Mesodermal cell (in vitro differentiated cells): ENCODE measurements around the gene QPCT.

Experiments
- H3K27ac ChIP-seq: 2 replicates; pipeline ENCODE4 v1.7.0; 2013; ENCODE audit warnings: mild to moderate bottlenecking, low read depth, low read length, moderate library complexity; ENCODE audit not compliant: severe bottlenecking
- H3K36me3 ChIP-seq: 2 replicates; pipeline ENCODE4 v1.7.1; 2013; ENCODE audit warnings: mild to moderate bottlenecking, low read length, moderate library complexity; ENCODE audit not compliant: control insufficient read depth, insufficient read depth
- H3K4me1 ChIP-seq: one replicate; pipeline ENCODE4 v1.7.1; 2013; ENCODE audit warnings: mild to moderate bottlenecking, low read length; ENCODE audit not compliant: insufficient read depth, control insufficient read depth, poor library complexity, severe bottlenecking
- H3K4me3 ChIP-seq: 2 replicates; pipeline ENCODE4 v1.7.0; 2013; ENCODE audit warnings: low read length, control low read depth, mild to moderate bottlenecking; ENCODE audit not compliant: insufficient read depth, poor library complexity, severe bottlenecking; ENCODE audit errors: extremely low read depth
- H3K9me3 ChIP-seq: 2 replicates; pipeline ENCODE4 v1.7.1; 2013; ENCODE audit warnings: mild to moderate bottlenecking, low read length, moderate library complexity; ENCODE audit not compliant: control insufficient read depth
- WGBS, 2 experiments: methylation state at CpG; one replicate each; pipeline ENCODE4 v1.1.5; 2013; ENCODE audit warnings: missing lambda C conversion rate in 2 of 2; ENCODE audit not compliant: insufficient coverage in 2 of 2; 5-methylcytosine and 5-hydroxymethylcytosine counted together

Gene QPCT

DNA sequence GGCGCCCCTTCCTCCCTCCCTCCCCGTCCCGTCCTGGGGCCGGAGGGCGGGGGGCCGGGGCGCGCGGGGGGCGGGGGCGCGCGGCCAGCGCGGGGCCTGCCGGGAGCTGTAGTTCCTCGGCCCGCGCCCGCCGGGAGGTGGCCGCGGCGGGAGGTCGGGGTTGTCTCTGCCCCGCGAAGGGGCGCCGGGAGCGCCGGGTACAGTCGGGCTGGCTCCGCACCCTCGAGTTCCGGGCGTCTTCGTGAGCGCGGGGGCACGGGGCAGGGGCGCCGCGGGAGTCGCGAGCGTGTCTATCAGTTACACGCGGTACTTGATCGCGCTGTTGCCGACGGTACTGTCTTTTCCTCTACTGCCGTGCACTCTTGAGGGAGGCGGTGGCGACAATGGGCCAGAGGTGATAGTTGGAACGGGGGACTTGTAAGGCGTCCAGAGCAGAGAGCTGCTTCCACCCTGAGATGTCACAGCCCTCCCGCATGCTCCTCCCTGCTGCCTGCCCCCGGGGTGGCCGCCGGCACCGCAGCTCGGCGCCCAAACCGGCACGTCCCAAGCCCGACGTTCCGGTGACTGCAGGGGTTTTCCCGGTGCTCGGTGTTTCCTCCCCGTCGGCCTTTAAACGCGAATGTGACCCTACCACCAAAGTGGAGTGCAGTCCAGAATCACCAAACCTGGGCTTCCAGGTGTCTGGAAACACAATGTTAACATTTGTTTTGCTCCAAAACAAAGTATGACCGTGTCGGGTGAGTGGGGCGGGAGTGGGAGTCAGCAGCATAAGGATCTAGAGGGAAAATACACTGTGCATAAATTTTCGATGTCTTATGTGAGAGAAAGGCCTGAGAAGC lies 19.4 kb upstream of the QPCT start, which contains the start of gene PRKD3:
TSS of gene PRKD3 (minus strand) at position 48 of the 839 bp plus-strand sequence. CDS start 8,309 bp downstream, outside the sequence.
- WGBS, 2 experiments: 5 to 7% methylated on average over 49 to 56 of the region's 79 CpGs
- Histone ChIP-seq H3K4me3 (peak within 1 kb of the TSS; percentile 76), H3K27ac (peak within 1 kb of the TSS; percentile 84)

GRCh38 chr2:37325625-37326071 lies 18.8 kb upstream of the QPCT start:
- WGBS, 2 experiments: 92 to 93% methylated on average over 5 to 8 of the region's 12 CpGs
- Histone ChIP-seq H3K36me3 (no peaks in the 10 kb centered on the region), H3K27ac (no peak overlapping the region), H3K9me3 (no peaks in the 10 kb centered on the region), H3K4me1 (peaks cover 13% of the 10 kb centered on the region), H3K4me3 (peak overlapping the region; percentile 76)

More for the DNA sequence above, 19.4 kb upstream of the QPCT start, which contains the start of gene PRKD3:
- Histone ChIP-seq H3K4me1 (peaks cover 13% of the 10 kb centered on the region), H3K9me3 (no peaks in the 10 kb centered on the region), H3K36me3 (no peaks in the 10 kb centered on the region)

DNA sequence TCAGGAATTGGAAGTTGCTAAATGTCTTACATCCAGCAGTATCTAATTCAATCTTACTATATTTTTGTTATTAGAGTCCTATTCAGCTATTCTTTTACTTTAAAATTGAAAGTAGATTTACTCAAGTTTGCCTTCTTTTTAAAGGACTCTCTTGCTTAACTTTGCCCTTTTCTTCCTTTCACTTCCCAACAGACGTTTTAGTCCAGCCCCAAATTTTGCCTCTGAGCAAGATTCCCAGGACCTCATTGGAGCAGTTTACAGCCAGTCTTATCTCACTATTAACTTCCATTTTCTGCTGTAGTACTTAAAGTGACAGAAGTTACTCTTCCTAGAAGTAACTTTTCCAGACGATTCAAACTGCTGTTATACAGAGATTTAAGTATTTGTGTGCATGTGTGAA lies 18.1 kb upstream of the QPCT start:
- WGBS, 2 experiments: 17% methylated on average over 1 of the region's 2 CpGs; no CpG with 5 or more reads in 1 of the 2 experiments
- Histone ChIP-seq H3K9me3 (no peaks in the 10 kb centered on the region), H3K27ac (no peak overlapping the region), H3K4me1 (peaks cover 13% of the 10 kb centered on the region), H3K4me3 (no peak overlapping the region), H3K36me3 (no peaks in the 10 kb centered on the region)

- WGBS, 2 experiments: 95 to 97% methylated on average over 6 of the region's 8 CpGs
- Histone ChIP-seq H3K4me3 (no peak overlapping the region), H3K27ac (no peak overlapping the region)
These were observed 17.4 kb upstream of the QPCT start for GRCh38 chr2:37326866-37327634.

DNA sequence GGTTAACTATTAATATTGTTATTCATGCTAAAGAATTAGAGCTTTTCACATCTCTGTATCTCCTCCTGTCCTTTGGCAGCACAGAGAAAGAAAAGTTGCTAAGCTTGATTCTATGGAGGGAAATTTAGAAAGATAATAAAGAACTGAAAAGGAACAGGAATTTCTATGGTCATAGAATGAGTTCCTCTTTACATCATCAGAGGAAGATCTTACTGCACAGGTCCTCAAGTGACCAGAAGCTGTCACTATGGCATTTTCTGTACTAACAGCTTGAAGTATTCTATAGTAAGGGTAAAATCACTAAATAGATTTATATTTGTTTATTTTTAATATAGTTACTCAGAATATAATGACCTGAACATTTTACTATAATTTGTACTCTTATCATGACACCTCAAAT lies 13.7 kb upstream of the QPCT start:
- no peak overlapping the region for H3K4me3 ChIP-seq
- H3K9me3 ChIP-seq: no peaks in the 10 kb centered on the region
- H3K4me1 ChIP-seq: peaks cover 5% of the 10 kb centered on the region
- no peaks in the 10 kb centered on the region for H3K36me3 ChIP-seq
- H3K27ac ChIP-seq: no peak overlapping the region

More at GRCh38 chr2:37326866-37327634, 17.4 kb upstream of the QPCT start:
- H3K36me3 ChIP-seq: no peaks in the 10 kb centered on the region
- H3K9me3 ChIP-seq: no peaks in the 10 kb centered on the region
- H3K4me1 ChIP-seq: peaks cover 11% of the 10 kb centered on the region

- no peaks in the 10 kb centered on the region for H3K36me3 ChIP-seq
- no peaks in the 10 kb centered on the region for H3K4me1 ChIP-seq
- H3K4me3 ChIP-seq: no peak overlapping the region
- no CpG with 5 or more reads among the region's 3 CpGs for WGBS, 2 experiments
- H3K27ac ChIP-seq: no peak overlapping the region
- no peaks in the 10 kb centered on the region for H3K9me3 ChIP-seq
These were observed 11.9 kb upstream of the QPCT start for GRCh38 chr2:37332560-37332959.

DNA sequence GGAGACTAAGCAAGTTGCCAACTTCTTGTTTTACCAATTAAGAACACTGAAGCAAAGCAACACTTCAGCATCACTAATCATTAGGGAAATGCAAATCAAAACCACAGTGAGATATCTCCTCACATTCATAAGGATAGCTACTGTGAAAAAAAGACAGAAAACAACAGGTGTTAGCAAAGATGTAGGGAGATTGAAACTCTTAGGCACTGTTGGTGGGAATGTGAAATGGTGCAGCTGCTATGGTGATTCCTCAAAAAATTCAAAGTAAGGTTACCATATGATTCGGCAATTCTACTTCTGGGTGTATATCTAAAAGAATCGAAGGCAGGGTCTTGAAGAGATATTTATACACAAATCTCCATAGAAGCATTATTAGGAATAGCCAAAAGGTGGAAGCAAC lies 11.2 kb upstream of the QPCT start:
- no peaks in the 10 kb centered on the region for H3K9me3 ChIP-seq
- H3K4me3 ChIP-seq: no peak overlapping the region
- no peak overlapping the region for H3K27ac ChIP-seq
- no peaks in the 10 kb centered on the region for H3K36me3 ChIP-seq
- H3K4me1 ChIP-seq: peaks cover under 1% of the 10 kb centered on the region
- no CpG with 5 or more reads among the region's 2 CpGs for WGBS, 2 experiments

DNA sequence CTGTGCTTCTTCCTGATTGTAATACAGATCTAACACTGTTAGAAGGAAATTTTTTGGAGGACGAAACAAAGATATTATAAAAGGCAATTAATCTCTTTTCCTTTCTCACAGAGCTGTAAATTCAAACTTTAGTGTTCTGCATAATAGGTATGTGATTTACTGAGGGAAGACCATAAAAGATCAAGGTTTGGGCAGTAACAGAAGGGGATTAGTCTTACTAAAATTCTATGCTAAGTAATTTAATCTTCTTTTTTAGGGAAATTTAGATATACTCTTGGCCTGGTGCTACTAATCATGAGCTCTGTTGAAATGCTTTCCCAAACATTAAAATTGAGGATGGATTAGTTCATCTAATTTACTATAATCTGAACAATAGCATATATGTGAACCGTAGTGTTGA lies 8.8 kb upstream of the QPCT start:
- Histone ChIP-seq H3K9me3 (no peaks in the 10 kb centered on the region), H3K27ac (no peak overlapping the region), H3K36me3 (no peaks in the 10 kb centered on the region), H3K4me3 (no peak overlapping the region), H3K4me1 (peaks cover 8% of the 10 kb centered on the region)
- WGBS, 2 experiments: no CpG with 5 or more reads among the region's 2 CpGs

DNA sequence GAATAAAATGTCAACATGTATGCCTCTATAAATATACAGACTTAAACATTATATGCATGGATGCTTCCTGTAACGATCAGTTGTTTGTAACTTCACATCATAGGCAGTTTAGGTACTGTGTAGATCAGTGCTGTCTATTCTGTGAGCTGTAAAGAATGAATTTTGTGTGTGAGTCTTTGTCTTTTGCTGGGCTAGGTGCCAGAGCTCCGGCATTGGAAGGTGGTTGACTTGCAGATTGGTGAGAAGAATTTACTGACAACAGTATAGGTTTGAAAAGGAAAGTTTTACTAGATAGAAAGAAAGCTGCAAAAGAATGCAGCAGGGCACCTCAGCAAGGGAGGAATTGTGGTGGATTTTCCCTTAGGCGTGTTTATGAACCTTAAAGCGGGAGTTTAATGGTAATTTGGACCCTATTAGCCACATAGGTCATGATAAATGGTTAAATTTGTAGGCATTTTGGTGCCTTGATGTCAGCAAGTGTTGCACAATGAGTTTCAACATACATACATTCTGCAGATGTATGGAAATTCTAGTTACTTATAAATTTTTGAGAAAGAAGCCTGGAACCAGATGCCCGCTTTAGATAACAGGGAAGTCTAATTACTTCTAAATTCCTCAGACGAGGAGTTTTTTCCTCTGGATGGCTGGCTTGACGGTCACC lies 6.7 kb upstream of the QPCT start:
- Histone ChIP-seq H3K36me3 (no peaks in the 10 kb centered on the region), H3K27ac (no peak overlapping the region), H3K9me3 (no peaks in the 10 kb centered on the region), H3K4me1 (peaks cover 12% of the 10 kb centered on the region), H3K4me3 (no peak overlapping the region)
- WGBS, 2 experiments: 78 to 96% methylated on average over 5 to 6 of the region's 7 CpGs

GRCh38 chr2:37338933-37339332 lies 5.5 kb upstream of the QPCT start:
- peaks cover 23% of the 10 kb centered on the region for H3K4me1 ChIP-seq
- H3K27ac ChIP-seq: no peak overlapping the region
- WGBS, 2 experiments: 95 to 100% methylated on average over 2 to 4 of the region's 4 CpGs
- no peaks in the 10 kb centered on the region for H3K36me3 ChIP-seq
- no peaks in the 10 kb centered on the region for H3K9me3 ChIP-seq
- no peak overlapping the region for H3K4me3 ChIP-seq
